GM19240 (cell line): Measurements from ENCODE around the gene OTUD1.

Experiments
- DNase-seq: peaks from one replicate; pipeline ENCODE4 v3.0.0; 2011; ENCODE audit warnings: low spot score; ENCODE audit not compliant: insufficient read length

OTUD1 gene

DNA sequence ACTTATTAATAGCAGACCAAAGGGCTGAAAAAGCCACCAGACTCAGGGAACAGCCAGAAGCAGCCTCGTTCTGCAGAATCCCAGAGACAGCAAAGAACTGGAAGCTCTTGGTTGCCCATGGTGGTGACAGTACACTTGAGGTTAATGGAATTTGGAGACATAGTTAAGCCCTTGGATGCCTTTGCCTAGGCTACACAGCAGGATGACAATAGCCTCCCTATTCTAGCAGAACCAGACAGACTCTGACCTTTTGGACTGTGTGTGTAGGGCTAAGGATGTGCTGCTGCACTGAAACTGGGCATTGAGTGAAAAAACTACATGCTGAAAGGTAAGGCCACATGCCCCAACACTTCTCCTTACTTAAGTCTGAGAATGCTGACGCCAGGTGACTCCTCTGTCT, 22.7 kb downstream of the OTUD1 start:
- DNase-seq: no peak

DNA sequence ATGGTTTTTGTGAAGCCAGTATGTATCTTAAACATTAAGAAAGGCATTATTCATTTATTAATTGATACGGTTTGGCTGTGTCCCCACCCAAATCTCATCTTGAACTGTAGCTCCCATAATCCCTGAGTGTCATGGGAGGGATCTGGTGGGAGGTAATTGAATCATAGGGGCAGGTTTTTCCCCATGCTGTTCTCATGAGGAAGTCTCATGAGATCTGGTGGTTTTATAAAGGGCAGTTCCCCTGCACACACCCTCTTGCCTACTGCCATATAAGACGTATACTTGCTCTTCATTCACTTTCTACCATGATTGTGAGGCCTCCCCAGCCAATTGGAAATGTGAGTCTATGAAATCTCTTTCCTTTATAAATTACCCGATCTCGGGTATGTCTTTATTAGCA, 28.1 kb downstream of the OTUD1 start:
- DNase-seq: no peak

DNA sequence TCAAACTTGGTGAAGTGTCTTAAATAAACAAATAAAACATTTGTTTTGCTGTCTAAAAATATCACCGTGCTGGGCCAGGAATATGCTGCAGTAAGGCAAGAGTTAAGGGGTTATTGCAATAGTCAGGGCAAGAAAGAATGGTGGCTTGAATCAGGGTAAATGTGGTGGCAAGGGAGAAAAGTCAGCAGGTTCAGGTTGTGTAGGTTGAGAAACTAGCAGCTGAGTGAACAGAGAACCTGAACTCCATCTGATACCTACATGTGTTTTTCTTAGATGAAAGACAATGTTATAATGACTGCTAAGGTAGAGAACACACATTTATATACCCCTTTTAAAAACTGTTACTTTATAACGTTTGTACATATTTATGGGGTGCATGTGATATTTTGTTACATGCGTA, 28.7 kb downstream of the OTUD1 start:
- no peak for DNase-seq

DNA sequence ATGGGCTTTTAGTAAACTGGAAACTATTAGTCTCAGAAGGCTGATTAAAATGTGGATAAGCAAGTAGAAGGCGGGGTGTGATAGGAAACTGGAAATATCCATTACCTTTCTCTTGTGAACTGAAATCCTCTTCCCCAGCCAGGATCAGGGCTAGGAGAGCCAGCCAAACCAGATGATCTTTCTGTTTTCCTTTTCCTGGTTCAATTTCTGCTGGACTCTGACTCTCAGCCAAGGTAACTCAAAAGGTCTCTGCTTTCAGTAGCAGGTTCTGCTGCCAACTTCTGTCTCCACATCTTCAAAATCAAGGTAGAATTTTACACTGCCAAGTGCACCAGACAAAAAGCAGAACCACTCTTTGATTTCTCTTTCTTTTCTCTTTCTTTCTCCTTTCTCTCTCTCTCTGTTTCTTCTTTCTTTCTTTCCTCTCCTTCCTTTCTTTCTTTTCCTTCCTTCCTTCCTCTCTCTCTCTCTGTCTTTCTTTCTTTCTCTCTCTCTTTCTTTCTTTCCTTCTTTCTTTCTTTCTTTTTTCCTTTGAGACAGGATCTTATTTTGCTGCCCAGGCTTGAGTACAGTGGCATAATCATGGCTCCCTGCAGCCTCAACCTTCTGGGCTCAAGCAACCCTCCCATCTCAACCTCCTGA, 30.8 kb downstream of the OTUD1 start:
- DNase-seq: no peak

DNA sequence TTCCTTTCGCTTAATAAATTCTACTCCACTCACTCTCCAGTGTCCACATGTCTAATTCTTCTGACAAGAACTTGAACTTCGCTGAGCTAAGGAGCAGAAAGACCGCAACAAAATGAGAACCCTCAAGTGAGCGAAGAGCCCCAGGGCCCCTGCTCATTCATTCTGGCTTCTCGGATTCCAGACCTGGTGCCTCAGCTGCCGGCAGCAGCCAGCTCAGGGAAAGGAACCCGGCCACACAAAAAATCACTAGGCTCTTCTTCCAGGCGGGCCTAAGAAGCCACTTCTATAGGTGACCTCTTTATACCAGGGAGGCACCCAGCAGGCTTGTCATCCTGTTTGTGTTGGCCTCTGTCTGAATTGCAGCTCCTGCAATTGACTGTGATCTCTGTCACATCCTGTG, 33.3 kb downstream of the OTUD1 start:
- DNase-seq: no peak

GRCh38 chr10:23474081-23474480, 35.2 kb downstream of the OTUD1 start:
- DNase-seq: no peak

GRCh38 chr10:23474626-23475025, 35.8 kb downstream of the OTUD1 start:
- no peak for DNase-seq

- DNase-seq: no peak
These were observed 39.7 kb downstream of the OTUD1 start for GRCh38 chr10:23478570-23478969.

DNA sequence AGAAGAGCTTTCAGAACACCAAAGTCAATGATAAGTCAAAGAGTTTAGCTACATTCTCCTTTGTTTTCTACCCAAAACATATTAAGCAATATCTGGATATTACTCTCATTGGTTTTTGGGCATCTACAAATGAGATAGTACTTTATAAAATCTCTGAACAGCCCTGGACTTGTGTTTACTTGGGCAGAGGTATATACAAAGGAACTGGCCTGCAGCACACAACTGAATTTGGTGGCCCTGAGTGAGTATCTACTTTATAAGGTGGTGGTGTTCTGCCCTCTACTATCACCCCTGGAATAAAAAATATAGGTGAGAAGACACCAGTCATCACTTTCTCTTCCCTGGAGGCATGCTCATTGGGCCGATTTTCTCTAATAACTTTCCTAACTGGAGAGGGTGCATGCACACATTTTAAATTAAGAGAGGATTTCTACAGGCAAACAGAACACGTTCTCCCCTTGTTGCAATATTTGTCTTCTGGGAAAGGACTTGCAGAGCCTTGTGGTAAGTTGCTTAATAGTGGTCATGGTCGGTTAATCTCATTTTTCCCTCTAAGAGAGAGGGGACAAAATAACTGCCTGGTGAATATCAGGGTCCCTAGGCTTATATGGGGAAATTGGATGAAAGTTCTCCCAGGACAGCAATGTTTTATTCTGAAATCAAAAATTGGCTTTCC, 41.1 kb downstream of the OTUD1 start:
- no peak for DNase-seq

- no peak for DNase-seq
These were observed 42.6 kb downstream of the OTUD1 start for GRCh38 chr10:23481363-23481961.

GRCh38 chr10:23490115-23490514, 51.2 kb downstream of the OTUD1 start:
- DNase-seq: no peak
